K562 (cell line): ENCODE results near the gene PYGO2. TPM values are rescaled to one million over a fixed set of nuclear protein-coding genes. Genes with fewer than 3 reads are reported as not detected.

ENCODE experiments used
- ATAC-seq: fragments of 200-7000 bp; cut with Tn5 transposase; 3 replicates; pipeline ENCODE4 v1.9.1; 2020; ENCODE audit warnings: moderate library complexity
- BruUV-seq: library from RNA; stranded (reverse); fragments of 400-500 nt; replicated peaks from 2 replicates; lab custom pipeline; 2021; lab: Mats Ljungman, UMichigan
- CTCF ChIA-PET: fragments of 300-600 bp; formaldehyde crosslinking; extraction: SDS; loops from one replicate; lab custom pipeline; 2021; ENCODE audit warnings: low intra/inter-chr PET ratio; lab: Yijun Ruan, JAX
- POLR2A ChIA-PET: fragments of 300-600, 350-650 bp; sonication (Branson Sonifier 250); formaldehyde crosslinking; extraction: SDS; loops from one replicate; lab custom pipeline; 2021; ENCODE audit warnings: antibody characterized with exemption, inconsistent platforms; lab: Yijun Ruan, JAX
- DNase-seq, 4 experiments: peaks; one replicate each; pipeline versions ENCODE4 v3.0.0 to v3.0.0-alpha.2; 2011 to 2018; ENCODE audit warnings: low spot score in 3 of 4, mixed read lengths in 3 of 4; ENCODE audit errors: extremely low read depth in 1 of 4
- FAIRE-seq: peaks from 2 replicates; lab custom pipeline; 2011; peaks lifted over from hg19 to GRCh38; lab: Jason Lieb, UNC
- H2AFZ ChIP-seq: 2 replicates; pipeline ENCODE4 v1.6.0; 2011; ENCODE audit warnings: low read depth, low read length, control low read depth, inconsistent platforms
- H3K27ac ChIP-seq: fragments of 200-600 bp; 3 replicates; pipeline ENCODE4 v1.8.0; 2011; ENCODE audit warnings: low read depth, mild to moderate bottlenecking, control low read depth, inconsistent platforms, low read length, moderate library complexity, mixed read lengths; ENCODE audit errors: extremely low read depth
- H3K27me3 ChIP-seq, 2 experiments: fragments of 300-600 bp in 1 of 2; 2 replicates in 1 of 2; 3 replicates in 1 of 2; pipeline versions ENCODE4 v1.6.0 to v1.8.0; 2011; ENCODE audit warnings: inconsistent platforms in 2 of 2, low read length in 2 of 2, mild to moderate bottlenecking in 1 of 2, mixed read lengths in 1 of 2, moderate library complexity in 1 of 2; ENCODE audit not compliant: control insufficient read depth in 2 of 2, insufficient read depth in 2 of 2
- H3K36me3 ChIP-seq: fragments of 300-600 bp; 3 replicates; pipeline ENCODE4 v1.8.0; 2011; ENCODE audit warnings: mild to moderate bottlenecking, low read length, inconsistent platforms; ENCODE audit not compliant: control insufficient read depth, insufficient read depth
- H3K4me1 ChIP-seq, 2 experiments: fragments of 200-600 bp in 1 of 2; replicated peaks in 1 of 2; 2 replicates in 1 of 2; 3 replicates in 1 of 2; pipeline versions ENCODE4 v1.5.1 to v1.8.0; 2011; ENCODE audit warnings: inconsistent platforms in 2 of 2, low read length in 2 of 2, mild to moderate bottlenecking in 1 of 2, mixed read lengths in 1 of 2, moderate library complexity in 1 of 2; ENCODE audit not compliant: control insufficient read depth in 2 of 2, insufficient read depth in 2 of 2
- H3K4me2 ChIP-seq: 2 replicates; pipeline ENCODE4 v1.6.1; 2011; ENCODE audit warnings: low read length, control low read depth, inconsistent platforms, mixed read lengths; ENCODE audit not compliant: insufficient read depth
- H3K4me3 ChIP-seq: fragments of 200-600 bp; sonication (generic), shearing (Covaris generic); 2 replicates; pipeline ENCODE4 v1.5.1; 2016; ENCODE audit warnings: control low read depth, inconsistent platforms
- H3K79me2 ChIP-seq: fragments of 200-600 bp; 3 replicates; pipeline ENCODE4 v1.8.0; 2011; ENCODE audit warnings: low read length, inconsistent platforms; ENCODE audit not compliant: control insufficient read depth, insufficient read depth
- H3K9ac ChIP-seq, 2 experiments: 2 replicates each; pipeline versions ENCODE4 v1.6.0 to v1.6.1; 2011; ENCODE audit warnings: low read depth in 2 of 2, low read length in 2 of 2, control low read depth in 1 of 2, inconsistent platforms in 1 of 2, mild to moderate bottlenecking in 1 of 2, mixed read lengths in 1 of 2; ENCODE audit not compliant: insufficient read depth in 1 of 2
- H3K9me1 ChIP-seq: one replicate; pipeline ENCODE4 v1.6.0; 2011; ENCODE audit warnings: inconsistent platforms, mild to moderate bottlenecking, low read length, moderate library complexity; ENCODE audit not compliant: control insufficient read depth, insufficient read depth
- H3K9me3 ChIP-seq: replicated peaks from 2 replicates; pipeline ENCODE4 v1.5.1; 2011; ENCODE audit warnings: low read depth, low read length, inconsistent platforms; ENCODE audit not compliant: control insufficient read depth, insufficient read depth
- H4K20me1 ChIP-seq: replicated peaks from 2 replicates; pipeline ENCODE4 v1.6.1; 2011; ENCODE audit warnings: low read length, inconsistent platforms, mixed read lengths; ENCODE audit not compliant: control insufficient read depth, insufficient read depth
- ASH1L ChIP-seq: fragments of 450-650 bp; IDR thresholded peaks from 2 replicates; pipeline ENCODE4 v1.6.1; 2018; ENCODE audit warnings: borderline replicate concordance, mild to moderate bottlenecking, low read depth; ENCODE audit not compliant: partially characterized antibody
- GTF2B ChIP-seq: IDR thresholded peaks from 2 replicates; pipeline ENCODE4 v1.6.1; 2011; ENCODE audit not compliant: insufficient read length; ENCODE audit errors: extremely low read depth
- HIVEP1 ChIP-seq: fragments of 250-450 bp; sonication (Bioruptor Pico); IDR thresholded peaks from 2 replicates; pipeline ENCODE4 v1.4.0; 2020; ENCODE audit warnings: mild to moderate bottlenecking
- MNT ChIP-seq, 2 experiments: fragments of 450-650 bp; conservative IDR thresholded peaks; 2 replicates each; pipeline ENCODE4 v1.6.1; 2017; ENCODE audit warnings: mild to moderate bottlenecking in 2 of 2, moderate library complexity in 2 of 2
- SREBF2 ChIP-seq: sonication (generic); formaldehyde crosslinking; IDR thresholded peaks from 2 replicates; pipeline ENCODE4 v1.4.0; 2020; ENCODE audit warnings: mild to moderate bottlenecking, missing genetic modification reagents
- THRAP3 ChIP-seq: fragments of 450-650 bp; IDR thresholded peaks from 2 replicates; pipeline ENCODE4 v1.6.1; 2016; ENCODE audit warnings: mild to moderate bottlenecking, inconsistent platforms, borderline replicate concordance
- XRCC4 ChIP-seq: IDR thresholded peaks from one replicate; pipeline ENCODE4 v1.6.1; 2011; ENCODE audit not compliant: insufficient read depth, insufficient read length; ENCODE audit errors: extremely low read depth
- ZBTB43 ChIP-seq: sonication (generic); formaldehyde crosslinking; IDR thresholded peaks from 2 replicates; pipeline ENCODE4 v1.8.0; 2023; ENCODE audit warnings: mild to moderate bottlenecking, missing genetic modification reagents
- ZFX ChIP-seq: sonication (generic); formaldehyde crosslinking; IDR thresholded peaks from 2 replicates; pipeline ENCODE4 v1.8.0; 2022; ENCODE audit warnings: mild to moderate bottlenecking, missing genetic modification reagents, moderate library complexity
- ZNF12 ChIP-seq: sonication (generic); formaldehyde crosslinking; IDR thresholded peaks from 2 replicates; pipeline ENCODE4 v1.4.0; 2020; ENCODE audit warnings: mild to moderate bottlenecking, missing genetic modification reagents
- ZNF584 ChIP-seq: fragments of 200-800 bp; sonication (Bioruptor generic); IDR thresholded peaks from 2 replicates; pipeline ENCODE4 v1.6.1; 2016; ENCODE audit warnings: low read depth, mild to moderate bottlenecking, missing genetic modification characterization, missing compliant biosample characterization
- WGBS: fragments of 100-300 bp; shearing (Covaris generic); methylation state at CpG from one replicate; pipeline ENCODE4 v1.1.6; 2016; ENCODE audit warnings: low coverage, mixed read lengths; ENCODE audit not compliant: insufficient coverage; ENCODE audit errors: missing lambda C conversion rate; 5-methylcytosine and 5-hydroxymethylcytosine counted together
- in situ Hi-C: fragments of 300-500 bp; cut with MboI; formaldehyde crosslinking; loops from 4 replicates; pipeline ENCODE4 v1.15.0; 2018; ENCODE audit warnings: inconsistent platforms, mixed read lengths
- intact Hi-C: fragments of 100-400 bp; cut with micrococcal nuclease; formaldehyde crosslinking; loops from 2 replicates; pipeline ENCODE4 v1.14.2; 2022
- polyA plus RNA-seq, 8 experiments: library from polyadenylated mRNA; depleted of rRNA in 4 of 8; stranded (reverse) in 5 of 8; unstranded in 3 of 8; fragments of >200 nt; fragmentation: Nextera tagmentation in 2 of 8; fragmentation: Illumina TruSeq in 1 of 8; extraction: Ambion mirVana in 2 of 8; extraction: Trizol in 1 of 8; gene quantifications; 2 replicates each; pipeline versions ENCODE4 v1.2.1 to v1.2.3, GENCODE V29; 2011 to 2014; ENCODE audit warnings: inconsistent platforms in 1 of 8, missing spikeins in 1 of 8
- total RNA-seq, 7 experiments: library from RNA; depleted of rRNA in 6 of 7; stranded (reverse); fragments of >200 nt in 6 of 7; fragmentation: Illumina TruSeq in 2 of 7; extraction: Trizol in 2 of 7; gene quantifications; 2 replicates each; pipeline versions ENCODE4 v1.2.1 to v1.2.3, GENCODE V29; 2011 to 2021; ENCODE audit warnings: low replicate concordance in 1 of 7

Gene PYGO2
- total and polyA plus RNA-seq, 9 of the 15 experiments (the other 6 are each of a cell fraction or from before 2014, with no cell fraction given), result 8.3 to 36.2 (median 18.2) TPM

DNA sequence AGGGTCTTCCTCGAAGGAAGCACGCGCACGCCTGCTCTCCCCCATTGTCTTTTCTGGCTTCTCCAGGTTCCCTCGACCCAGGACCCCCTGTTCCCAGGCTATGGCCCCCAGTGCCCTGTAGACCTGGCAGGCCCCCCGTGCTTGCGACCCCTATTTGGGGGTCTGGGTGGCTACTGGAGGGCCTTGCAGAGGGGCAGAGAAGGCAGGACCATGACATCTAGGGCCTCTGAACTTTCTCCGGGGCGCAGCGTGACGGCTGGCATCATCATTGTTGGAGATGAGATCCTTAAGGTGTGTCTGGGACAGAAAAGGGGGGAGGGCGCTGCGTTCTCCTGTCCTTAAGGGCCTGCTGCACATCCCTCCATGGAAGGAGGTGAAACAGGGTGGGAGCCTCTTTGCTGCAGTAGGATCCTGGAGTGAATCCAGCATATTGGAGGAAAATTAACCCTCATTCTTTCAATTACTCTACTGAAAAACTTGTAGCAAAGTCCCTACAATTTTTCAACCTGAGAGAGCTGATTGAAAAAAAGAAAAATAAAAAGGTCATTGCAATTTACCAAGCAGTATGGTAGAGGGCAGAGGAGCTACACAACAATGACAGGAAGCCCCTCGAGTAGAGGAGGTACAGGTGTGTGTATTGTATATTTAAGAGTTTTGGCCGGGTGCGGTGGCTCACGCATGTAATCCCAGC is 22.3 kb upstream of the PYGO2 start (continued):
- no peak for TF ChIP-seq ASH1L
- no peak for TF ChIP-seq ZBTB43 (CRISPR knock-in tag)
- TF ChIP-seq ZFX (CRISPR knock-in tag), result 0 out of 2 replicates have a peak, but pooled peaks have one; percentile 9

DNA sequence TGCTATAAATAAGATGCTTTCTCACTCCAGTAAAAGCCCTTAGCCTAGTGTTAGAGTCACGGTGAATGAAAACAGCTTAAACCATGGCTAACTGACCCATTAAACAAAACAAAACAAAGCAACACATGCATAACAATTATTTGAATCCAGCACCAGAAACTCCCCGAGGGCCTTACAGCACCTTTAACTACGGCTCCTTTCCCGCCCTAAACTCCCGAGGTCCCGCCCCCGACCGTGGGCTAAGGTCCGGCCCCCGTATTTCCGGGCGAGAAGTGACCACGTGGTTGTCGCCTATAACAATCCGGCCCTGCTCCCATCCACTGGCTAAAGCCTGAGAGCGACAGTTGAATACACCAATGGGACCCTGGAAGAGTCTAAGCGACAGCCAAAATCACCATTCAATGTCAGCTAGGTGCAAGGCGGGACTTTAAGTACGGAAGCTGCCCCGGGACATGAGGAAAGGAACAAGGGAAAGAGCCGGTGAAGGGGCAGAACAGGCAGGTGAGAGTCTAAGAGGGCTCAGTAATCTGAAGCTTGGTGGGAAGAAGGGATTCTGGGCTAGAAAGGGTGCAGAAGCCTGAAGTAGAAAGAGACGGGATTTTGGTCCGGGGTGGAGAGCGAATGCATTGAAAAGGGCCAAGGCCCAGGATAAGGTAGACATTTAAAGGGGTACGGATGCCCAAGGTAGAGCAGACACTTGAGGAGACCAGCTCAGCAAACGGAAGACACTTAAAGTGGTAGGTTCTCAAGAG is 21.5 kb upstream of the PYGO2 start, which contains the start of gene FLAD1:
FLAD1 (plus strand) TSS at position 448 of the 752 bp plus-strand sequence. CDS start 351 bp downstream, outside the sequence.
- intact Hi-C loops (no loop called here), in situ Hi-C loops (no loop called here)
- Histone ChIP-seq H3K4me1 (peaks cover 5 to 27% of the 10 kb centered on the region in 2 experiments; a peak in 4 of 5 replicates), H4K20me1 (no peaks in the 10 kb centered on the region), H3K9me1 (no peaks in the 10 kb centered on the region), H3K4me3 (peak within 1 kb of the TSS; percentile 60), H3K36me3 (peaks cover 44% of the 10 kb centered on the region), H3K27me3 (no peaks in the 10 kb centered on the region), H3K79me2 (peaks cover 73% of the 10 kb centered on the region), H2AFZ (peak within 1 kb of the TSS; percentile 88), H3K9ac (peak within 1 kb of the TSS; percentile 83 to 93), H3K4me2 (peak within 1 kb of the TSS; percentile 85), H3K27ac (peak within 1 kb of the TSS; percentile 85), H3K9me3 (no peaks in the 10 kb centered on the region)
- POLR2A ChIA-PET, result interaction anchor here (0.5 to 4.7 kb wide), 12 partner anchors 11 to 1608 kb away, joined by 3 to 80 read pairs (median 4); partner anchors contain the start of genes CKS1B, DPM3, LENEP and PBXIP1
- FAIRE-seq, result peak; percentile 96
- CTCF ChIA-PET, result interaction anchor here (1.0 kb wide), 1 partner anchor 17 kb away, joined by 3 read pairs; no protein-coding TSS in a partner anchor
- BruUV-seq, result no TSS peak
- DNase-seq, result peak; percentile 95 to 99 (median 97)
- ATAC-seq, result peak; percentile 98
- 0% methylated on average over 26 of the region's 26 CpGs for WGBS
- TF ChIP-seq XRCC4 (no peak), GTF2B (no peak), ZNF12 (CRISPR knock-in tag) (no peak), THRAP3 (no peak), MNT (conservative IDR thresholded peaks at IDR 0.05) (peak; percentile 100), HIVEP1 (CRISPR knock-in tag) (no peak), SREBF2 (CRISPR knock-in tag) (no peak), ZNF584 (CRISPR knock-in tag) (no peak)
